ENCODE results near the gene DLGAP1.

GRCh38 chr18:4074647-4075046 is 380.5 kb downstream of the DLGAP1 start:
- TF ChIP-seq CTCF (IDR thresholded peaks at IDR 0.05) = no peak
- no peak for TF ChIP-seq EZH2 (IDR thresholded peaks at IDR 0.05)
